Body of pancreas (tissue), 4 donors: ENCODE results near the gene TMEM181.

Source experiments
- CTCF ChIP-seq, 7 experiments: fragments of 450-650 bp in 4 of 7; fragments of 200-600 bp in 3 of 7; sonication (generic) in 3 of 7; IDR thresholded peaks; one replicate each; pipeline ENCODE4 v1.5.1; 2016 to 2019; ENCODE audit warnings: antibody characterized with exemption in 7 of 7
- POLR2A ChIP-seq, 3 donors: fragments of 450-650 bp; IDR thresholded peaks; one replicate each; pipeline ENCODE4 v1.6.1; 2016; ENCODE audit warnings: antibody characterized with exemption in 3 of 3, mild to moderate bottlenecking in 2 of 3

DNA sequence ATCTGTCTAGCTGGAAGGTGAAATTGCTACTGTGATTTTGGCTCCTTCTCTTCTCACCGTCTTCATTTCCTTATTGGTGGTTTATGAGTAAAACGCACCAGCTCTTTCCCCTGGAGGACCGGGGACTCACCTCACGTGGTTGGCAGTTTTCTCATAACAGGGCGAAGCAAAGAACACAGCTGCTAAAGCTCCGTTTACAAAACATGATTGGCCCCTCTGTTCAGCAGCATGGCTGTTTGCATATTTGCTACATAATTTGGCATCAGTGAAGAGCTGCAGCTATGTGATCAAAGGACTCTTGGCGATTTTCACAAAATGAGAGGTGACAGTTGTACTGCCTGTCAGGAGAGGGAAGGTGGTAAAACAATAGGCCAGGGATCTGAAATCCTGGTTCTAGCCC, 20.5 kb upstream of the TMEM181 start:
- TF ChIP-seq CTCF (IDR thresholded peaks at IDR 0.05): no peak
- TF ChIP-seq POLR2A (IDR thresholded peaks at IDR 0.05): no peak
